HG02642 (cell line): ENCODE results near the gene OR9Q1.

Experiments used
- ATAC-seq: cut with Tn5 transposase; IDR thresholded peaks from one replicate; pipeline ENCODE4 v1.9.1; 2021; ENCODE audit warnings: mild to moderate bottlenecking; ENCODE audit not compliant: unreplicated experiment, poor library complexity

OR9Q1 gene

DNA sequence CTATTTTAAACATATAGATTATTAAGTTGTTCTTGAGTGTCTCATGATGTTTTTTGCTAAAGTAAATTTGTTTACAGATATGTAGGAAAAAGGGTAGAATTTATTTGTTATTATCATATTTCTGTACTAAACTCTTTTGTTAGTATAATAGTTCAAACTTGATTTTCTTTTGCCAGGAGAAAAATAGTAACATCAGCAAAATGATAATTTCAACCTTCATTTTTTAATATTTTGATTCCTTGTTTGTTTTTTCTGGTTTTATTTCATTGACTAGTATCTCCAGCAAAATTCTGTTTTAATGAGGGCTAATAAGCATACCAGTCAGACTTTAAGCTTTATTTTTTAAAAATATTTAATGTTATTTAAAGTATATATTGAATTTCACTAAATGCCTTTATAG lies 192.8 kb downstream of the OR9Q1 start:
- no peak for ATAC-seq

DNA sequence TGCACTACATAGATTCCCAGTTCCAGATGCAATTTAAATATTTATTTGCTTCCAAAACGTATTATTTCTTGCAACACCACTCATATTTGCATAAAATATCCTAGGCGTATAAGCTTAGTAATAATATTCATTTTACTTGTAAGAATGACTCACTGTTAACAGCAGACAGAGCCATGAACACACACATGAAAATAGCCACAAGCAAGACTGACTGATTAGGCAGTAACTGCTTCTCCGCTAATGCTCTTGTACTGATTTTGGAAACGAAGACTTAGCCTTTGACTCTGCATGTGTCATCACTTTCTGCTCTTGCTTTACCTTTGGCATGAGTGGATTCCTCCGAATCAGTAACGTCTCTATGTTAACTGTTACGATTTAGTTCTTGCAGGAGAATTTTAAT lies 199.0 kb downstream of the OR9Q1 start:
- no peak for ATAC-seq

DNA sequence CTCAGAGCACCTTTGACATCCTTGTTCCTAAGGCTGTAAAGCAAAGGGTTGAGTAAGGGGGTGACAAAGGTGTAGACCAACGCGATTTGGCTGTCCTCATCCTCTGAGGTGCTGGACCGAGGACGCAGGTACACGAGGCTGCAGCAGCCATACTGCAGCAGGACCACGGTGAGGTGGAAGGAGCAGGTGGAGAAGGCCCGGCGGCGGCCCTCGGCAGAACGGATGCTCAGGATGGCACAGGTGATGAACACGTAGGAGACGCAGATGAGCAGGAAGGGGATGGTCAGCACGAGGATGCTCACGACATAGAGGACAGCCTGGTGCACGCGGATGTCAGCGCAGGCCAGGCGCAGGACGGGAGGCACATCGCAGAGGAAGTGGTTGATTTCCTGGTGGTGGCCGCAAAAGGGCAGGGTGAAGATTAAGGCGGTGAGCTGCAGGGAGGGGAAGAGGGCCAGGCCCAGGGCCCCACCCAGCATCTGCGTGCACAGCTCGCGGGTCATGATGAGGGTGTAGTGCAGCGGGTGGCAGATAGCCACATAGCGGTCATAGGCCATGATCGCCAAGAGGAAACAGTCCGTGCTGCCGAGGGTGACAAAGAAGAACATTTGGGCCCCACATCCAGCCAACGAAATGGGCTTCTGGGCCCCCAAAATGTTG lies 204.4 kb downstream of the OR9Q1 start:
- no peak for ATAC-seq
